H1 (cell line): ENCODE measurements around the gene NCBP1. TPM values are rescaled to one million over a fixed set of nuclear protein-coding genes. Genes with fewer than 3 reads are reported as not detected.

Experiments
- CTCF ChIA-PET: fragments of 300-600 bp; sonication (Branson Sonifier 250); formaldehyde crosslinking; loops from one replicate; lab custom pipeline; 2021; ENCODE audit not compliant: partially characterized antibody; lab: Charles Lee
- POLR2A ChIA-PET: fragments of 300-600 bp; sonication (Branson Sonifier 250); formaldehyde crosslinking; loops from one replicate; lab custom pipeline; 2021; ENCODE audit warnings: inconsistent platforms; ENCODE audit not compliant: partially characterized antibody; lab: Charles Lee
- DNase-seq, 2 experiments: peaks; one replicate each; pipeline versions ENCODE4 v3.0.0 to v3.0.0-alpha.2; 2010 to 2022; ENCODE audit warnings: low spot score in 2 of 2, low read depth in 1 of 2, mixed read lengths in 1 of 2
- FAIRE-seq: peaks from 2 replicates; lab custom pipeline; 2011; peaks lifted over from hg19 to GRCh38; lab: Jason Lieb, UNC
- H2AFZ ChIP-seq: 2 replicates; pipeline ENCODE4 v1.8.1; 2012; ENCODE audit warnings: low read length, inconsistent platforms
- H2AK5ac ChIP-seq: 2 replicates; pipeline ENCODE4 v1.6.1; 2013; ENCODE audit warnings: low read depth, low read length
- H2BK120ac ChIP-seq: replicated peaks from 2 replicates; pipeline ENCODE3; 2013; ENCODE audit warnings: low read depth, low read length, inconsistent platforms
- H2BK12ac ChIP-seq: 2 replicates; pipeline ENCODE4 v1.6.1; 2013; ENCODE audit warnings: low read depth, low read length
- H2BK15ac ChIP-seq: 2 replicates; pipeline ENCODE4 v1.6.1; 2013; ENCODE audit warnings: low read length
- H2BK20ac ChIP-seq: 2 replicates; pipeline ENCODE4 v1.6.1; 2013; ENCODE audit warnings: low read length
- H2BK5ac ChIP-seq: 2 replicates; pipeline ENCODE4 v1.6.1; 2013; ENCODE audit warnings: low read depth, low read length
- H3K14ac ChIP-seq: 2 replicates; pipeline ENCODE4 v1.6.1; 2013; ENCODE audit warnings: inconsistent platforms; ENCODE audit not compliant: insufficient read length
- H3K18ac ChIP-seq: 2 replicates; pipeline ENCODE4 v1.6.1; 2013; ENCODE audit warnings: low read length; ENCODE audit errors: extremely low read depth
- H3K23ac ChIP-seq: 2 replicates; pipeline ENCODE4 v1.6.1; 2013; ENCODE audit warnings: inconsistent platforms; ENCODE audit not compliant: insufficient read length
- H3K23me2 ChIP-seq: 2 replicates; pipeline ENCODE4 v1.6.1; 2013; ENCODE audit warnings: low read depth, low read length
- H3K27ac ChIP-seq: 2 replicates; pipeline ENCODE4 v1.6.1; 2011; ENCODE audit warnings: low read depth, low read length, inconsistent platforms
- H3K27me3 ChIP-seq, 4 experiments: replicated peaks in 1 of 4; 1 replicate in 1 of 4; 2 replicates in 3 of 4; pipeline versions ENCODE4 v1.6.1 to v1.8.1; 2011 to 2013; ENCODE audit warnings: low read length in 3 of 4, mild to moderate bottlenecking in 3 of 4, inconsistent platforms in 2 of 4, mixed read lengths in 2 of 4, moderate library complexity in 1 of 4; ENCODE audit not compliant: control insufficient read depth in 3 of 4, insufficient read depth in 3 of 4; ENCODE audit errors: extremely low read depth in 1 of 4
- H3K36me3 ChIP-seq, 4 experiments: 2 replicates each; pipeline versions ENCODE4 v1.6.1 to v1.8.1; 2011 to 2013; ENCODE audit warnings: mild to moderate bottlenecking in 4 of 4, low read length in 3 of 4, moderate library complexity in 2 of 4, control low read depth in 1 of 4, inconsistent platforms in 1 of 4; ENCODE audit not compliant: insufficient read depth in 4 of 4, control insufficient read depth in 2 of 4
- H3K4ac ChIP-seq: replicated peaks from 2 replicates; pipeline ENCODE3; 2013; ENCODE audit warnings: low read length, low read depth, mixed read lengths, inconsistent platforms; ENCODE audit not compliant: insufficient read length
- H3K4me1 ChIP-seq, 4 experiments: replicated peaks in 1 of 4; 1 replicate in 1 of 4; 2 replicates in 3 of 4; pipeline versions ENCODE4 v1.6.1 to v1.8.1; 2011 to 2013; ENCODE audit warnings: low read length in 3 of 4, inconsistent platforms in 2 of 4, mixed read lengths in 1 of 4; ENCODE audit not compliant: insufficient read depth in 4 of 4, control insufficient read depth in 3 of 4
- H3K4me2 ChIP-seq, 2 experiments: 2 replicates each; pipeline versions ENCODE4 v1.6.1 to v1.8.1; 2011 to 2013; ENCODE audit warnings: low read depth in 2 of 2, low read length in 2 of 2, control low read depth in 1 of 2, inconsistent platforms in 1 of 2, mild to moderate bottlenecking in 1 of 2; ENCODE audit not compliant: insufficient read depth in 1 of 2
- H3K4me3 ChIP-seq, 4 experiments: fragments of 200-600, 300-600 bp in 1 of 4; sonication (generic), shearing (Covaris generic), sonication (Bioruptor Twin) in 1 of 4; 2 replicates each; pipeline versions ENCODE4 v1.5.1 to v1.8.1; 2011 to 2016; ENCODE audit warnings: low read length in 4 of 4, low read depth in 3 of 4, control low read depth in 2 of 4, inconsistent platforms in 2 of 4, mild to moderate bottlenecking in 2 of 4, mixed read lengths in 1 of 4, moderate library complexity in 1 of 4; ENCODE audit not compliant: insufficient read depth in 2 of 4; ENCODE audit errors: extremely low read depth in 1 of 4
- H3K56ac ChIP-seq: replicated peaks from 2 replicates; pipeline ENCODE3; 2013; ENCODE audit warnings: low read depth, mild to moderate bottlenecking, mixed read lengths, low read length, inconsistent platforms; ENCODE audit not compliant: insufficient read length
- H3K79me1 ChIP-seq: 2 replicates; pipeline ENCODE4 v1.6.1; 2013; ENCODE audit warnings: low read depth, low read length, control low read depth
- H3K79me2 ChIP-seq, 2 experiments: 2 replicates each; pipeline versions ENCODE4 v1.6.1 to v1.8.1; 2012 to 2013; ENCODE audit warnings: low read length in 2 of 2, mild to moderate bottlenecking in 2 of 2, inconsistent platforms in 1 of 2; ENCODE audit not compliant: insufficient read depth in 2 of 2, control insufficient read depth in 1 of 2
- H3K9ac ChIP-seq, 4 experiments: replicated peaks in 1 of 4; 1 replicate in 1 of 4; 2 replicates in 3 of 4; pipeline versions ENCODE4 v1.6.1 to v1.8.1; 2011 to 2013; ENCODE audit warnings: low read depth in 3 of 4, low read length in 3 of 4, control low read depth in 2 of 4, mild to moderate bottlenecking in 2 of 4, moderate library complexity in 2 of 4, inconsistent platforms in 1 of 4; ENCODE audit errors: extremely low read depth in 1 of 4
- H3K9me3 ChIP-seq, 2 experiments: 2 replicates each; pipeline versions ENCODE4 v1.6.1 to v1.8.1; 2012 to 2013; ENCODE audit warnings: mild to moderate bottlenecking in 2 of 2, moderate library complexity in 2 of 2, control low read depth in 1 of 2, inconsistent platforms in 1 of 2, low read depth in 1 of 2, low read length in 1 of 2, mixed read lengths in 1 of 2; ENCODE audit not compliant: insufficient read depth in 2 of 2
- H4K20me1 ChIP-seq, 2 experiments: replicated peaks in 1 of 2; 2 replicates each; pipeline versions ENCODE3 to v1.8.1; 2011 to 2013; ENCODE audit warnings: inconsistent platforms in 2 of 2, low read length in 2 of 2, mild to moderate bottlenecking in 1 of 2; ENCODE audit not compliant: insufficient read depth in 2 of 2, control insufficient read depth in 1 of 2
- H4K5ac ChIP-seq: 2 replicates; pipeline ENCODE4 v1.6.1; 2013; ENCODE audit warnings: low read length, low read depth, mixed read lengths, inconsistent platforms; ENCODE audit not compliant: insufficient read length
- H4K8ac ChIP-seq: 2 replicates; pipeline ENCODE4 v1.8.0; 2013; ENCODE audit warnings: mild to moderate bottlenecking, moderate library complexity, low read length, inconsistent platforms; ENCODE audit not compliant: insufficient read depth; ENCODE audit errors: extremely low read depth
- H4K91ac ChIP-seq: replicated peaks from 2 replicates; pipeline ENCODE3; 2013; ENCODE audit warnings: low read length, mixed read lengths, inconsistent platforms; ENCODE audit not compliant: insufficient read length
- CBX8 ChIP-seq: fragments of 300-800, 300-1000 bp; sonication (generic); IDR thresholded peaks from 2 replicates; pipeline ENCODE4 v1.7.1; 2016; ENCODE audit warnings: low read depth, low read length, borderline replicate concordance
- CTBP2 ChIP-seq: IDR thresholded peaks from 2 replicates; pipeline ENCODE4 v1.7.0; 2011; ENCODE audit warnings: borderline replicate concordance, mild to moderate bottlenecking, moderate library complexity, mixed read lengths, low read length; ENCODE audit not compliant: insufficient read depth, insufficient read length
- KDM1A ChIP-seq: fragments of 200-600, 300-600 bp; sonication (generic); IDR thresholded peaks from 2 replicates; pipeline ENCODE4 v1.7.1; 2016; ENCODE audit warnings: mild to moderate bottlenecking, low read length, borderline replicate concordance
- MAFK ChIP-seq: IDR thresholded peaks from 2 replicates; pipeline ENCODE4 v1.6.1; 2012; ENCODE audit warnings: low read depth, mild to moderate bottlenecking, improper control_type of control experiment, low read length
- MAX ChIP-seq: IDR thresholded peaks from 2 replicates; pipeline ENCODE4 v1.6.1; 2012; ENCODE audit warnings: inconsistent platforms
- RXRA ChIP-seq: IDR thresholded peaks from 2 replicates; pipeline ENCODE4 v1.6.1; 2011; ENCODE audit warnings: low read depth, mild to moderate bottlenecking, low read length, moderate library complexity; ENCODE audit not compliant: insufficient read depth
- SAP30 ChIP-seq: fragments of 300-600 bp; sonication (generic); IDR thresholded peaks from 2 replicates; pipeline ENCODE4 v1.7.1; 2012; ENCODE audit warnings: low read length, moderate library complexity, mild to moderate bottlenecking, inconsistent platforms; ENCODE audit not compliant: insufficient read depth, insufficient replicate concordance
- SIRT6 ChIP-seq: IDR thresholded peaks from one replicate; pipeline ENCODE4 v1.7.1; 2012; ENCODE audit warnings: low read length, inconsistent platforms
- SP4 ChIP-seq: IDR thresholded peaks from 2 replicates; pipeline ENCODE4 v1.6.1; 2012; ENCODE audit warnings: low read length, inconsistent platforms
- TCF12 ChIP-seq: IDR thresholded peaks from 2 replicates; pipeline ENCODE4 v1.6.1; 2011; ENCODE audit warnings: low read depth, mild to moderate bottlenecking, low read length
- USF2 ChIP-seq: IDR thresholded peaks from 2 replicates; pipeline ENCODE4 v1.6.1; 2011; ENCODE audit warnings: low read length, improper control_type of control experiment
- YY1 ChIP-seq: IDR thresholded peaks from 2 replicates; pipeline ENCODE4 v1.6.1; 2011; ENCODE audit warnings: low read depth, mild to moderate bottlenecking, low read length
- WGBS, 2 experiments: shearing (Covaris generic) in 1 of 2; methylation state at CpG; one replicate each; pipeline versions ENCODE4 v1.1.6 to v1.1.7; 2013 to 2015; ENCODE audit warnings: low lambda C conversion rate in 2 of 2, mixed read lengths in 2 of 2, inconsistent platforms in 1 of 2, low coverage in 1 of 2, missing lambda C conversion rate in 1 of 2; ENCODE audit not compliant: insufficient replicate concordance in 2 of 2, insufficient coverage in 1 of 2, insufficient read length in 1 of 2; ENCODE audit errors: extremely low coverage in 1 of 2, missing lambda C conversion rate in 1 of 2; 5-methylcytosine and 5-hydroxymethylcytosine counted together
- polyA plus RNA-seq, 7 experiments: library from polyadenylated mRNA; depleted of rRNA in 3 of 7; stranded (reverse) in 5 of 7; unstranded in 2 of 7; fragments of >200 nt in 5 of 7; fragments of 200-250 nt in 2 of 7; gene quantifications; 1 replicate in 5 of 7; 2 replicates in 1 of 7; 4 replicates in 1 of 7; pipeline versions ENCODE4 v1.2.1 to v1.2.3, GENCODE V29; 2011 to 2013; ENCODE audit warnings: missing spikeins in 2 of 7, mixed read lengths in 2 of 7
- total RNA-seq: library from RNA; stranded (reverse); fragmentation: NEBNext Ultra II Directional; extraction: Animal tissue kit (Norgen Biotek cat#: 25700); gene quantifications from 2 replicates; pipeline ENCODE4 v1.2.1, GENCODE V29; 2021

The NCBP1 gene
- total and polyA plus RNA-seq, 2 of the 8 experiments (the other 6 are each of a cell fraction or from before 2014, with no cell fraction given): 14.7 to 54.0 TPM

GRCh38 chr9:97601228-97601898 lies 32.3 kb upstream of the NCBP1 start:
- CTCF ChIA-PET: interaction anchor here (0.8 to 22.2 kb wide), 7 partner anchors 12 to 160 kb away, joined by 3 to 574 read pairs (median 4); no protein-coding TSS in a partner anchor

More at GRCh38 chr9:97601228-97601898, 32.3 kb upstream of the NCBP1 start:
- H4K91ac ChIP-seq: no peak overlapping the region
- H4K8ac ChIP-seq: no peak overlapping the region
- no peak overlapping the region for H2AK5ac ChIP-seq
- peaks cover 20 to 56% (median 40%) of the 10 kb centered on the region in 4 experiments for H3K36me3 ChIP-seq
- no peak overlapping the region for H2BK120ac ChIP-seq
- peaks cover 0 to 5% (median 0%) of the 10 kb centered on the region in 4 experiments; a peak in 3 of 7 replicates for H3K4me1 ChIP-seq
- H3K9me3 ChIP-seq: no peaks in the 10 kb centered on the region
- no peak overlapping the region for H2BK20ac ChIP-seq
- no peak overlapping the region for H4K5ac ChIP-seq
- H3K79me1 ChIP-seq: no peaks in the 10 kb centered on the region; the same call in 1 of the 2 replicates
- 90% methylated on average over 7 of the region's 7 CpGs; no CpG with 5 or more reads in 1 of the 2 experiments for WGBS, 2 experiments
- DNase-seq (no peak), FAIRE-seq (no peak)
- no peak overlapping the region for H2BK15ac ChIP-seq
- H3K79me2 ChIP-seq: no peaks in the 10 kb centered on the region
- H3K4me2 ChIP-seq: no peak overlapping the region
- H3K4ac ChIP-seq: no peak overlapping the region
- no peak overlapping the region for H3K23ac ChIP-seq
- H3K27ac ChIP-seq: no peak overlapping the region
- no peaks in the 10 kb centered on the region for H3K23me2 ChIP-seq
- no peak overlapping the region for H3K9ac ChIP-seq
- no peak overlapping the region for H2BK12ac ChIP-seq
- POLR2A ChIA-PET: interaction anchor here (1.2 kb wide), 1 partner anchor 100 kb away, joined by 4 read pairs; the partner anchor contains the start of gene TMOD1
- TF ChIP-seq KDM1A (no peak), TCF12 (no peak), USF2 (no peak), RXRA (no peak), SP4 (no peak), MAX (no peak), SIRT6 (no peak), CTBP2 (no peak), SAP30 (no peak), MAFK (no peak), CBX8 (no peak), YY1 (no peak)
- H2AFZ ChIP-seq: no peak overlapping the region
- no peaks in the 10 kb centered on the region for H3K27me3 ChIP-seq
- H2BK5ac ChIP-seq: no peak overlapping the region
- no peak overlapping the region for H3K14ac ChIP-seq
- H3K56ac ChIP-seq: no peak overlapping the region
- H3K4me3 ChIP-seq: no peak overlapping the region
- H4K20me1 ChIP-seq: no peaks in the 10 kb centered on the region
- H3K18ac ChIP-seq: no peak overlapping the region
